MM.1S (cell line): ENCODE results near the gene MRPS9.
A peak's percentile ranks its signal among the peaks of the same experiment; 100 is the strongest.

Experiments
- DNase-seq: peaks from one replicate; pipeline ENCODE4 v3.0.0-alpha.2; 2015
- H2AFZ ChIP-seq: fragments of 300-600 bp; sonication (generic); 2 replicates; pipeline ENCODE4 v1.6.0; 2016; ENCODE audit warnings: antibody characterized with exemption, low read length
- H3F3A ChIP-seq: fragments of 300-600 bp; sonication (generic); 2 replicates; pipeline ENCODE4 v1.6.1; 2016; ENCODE audit warnings: mild to moderate bottlenecking, antibody characterized with exemption, low read length, moderate library complexity, mixed read lengths; ENCODE audit not compliant: insufficient read depth
- H3K27ac ChIP-seq: fragments of 300-600 bp; sonication (generic); 2 replicates; pipeline ENCODE4 v1.5.1; 2016; ENCODE audit warnings: mild to moderate bottlenecking, low read length
- H3K27me3 ChIP-seq: fragments of 300-600 bp; sonication (generic); replicated peaks from 2 replicates; pipeline ENCODE4 v1.6.0; 2016; ENCODE audit warnings: low read length; ENCODE audit not compliant: insufficient read depth
- H3K36me3 ChIP-seq: fragments of 300-600 bp; sonication (generic); replicated peaks from 2 replicates; pipeline ENCODE4 v1.6.1; 2016; ENCODE audit warnings: mild to moderate bottlenecking, low read length, mixed read lengths; ENCODE audit not compliant: insufficient read depth
- H3K4me1 ChIP-seq: fragments of 300-600 bp; sonication (generic); 2 replicates; pipeline ENCODE4 v1.6.1; 2016; ENCODE audit warnings: low read length, mixed read lengths
- H3K4me2 ChIP-seq: fragments of 300-600 bp; sonication (generic); 2 replicates; pipeline ENCODE4 v1.6.0; 2016; ENCODE audit warnings: low read depth, low read length
- H3K4me3 ChIP-seq: fragments of 300-600 bp; sonication (generic); 2 replicates; pipeline ENCODE4 v1.5.1; 2016; ENCODE audit warnings: low read length, mixed read lengths
- H3K79me2 ChIP-seq: fragments of 300-600 bp; sonication (generic); 2 replicates; pipeline ENCODE4 v1.6.1; 2016; ENCODE audit warnings: mixed run types, low read length, mixed read lengths
- H3K9ac ChIP-seq: fragments of 300-600 bp; sonication (generic); 2 replicates; pipeline ENCODE4 v1.6.1; 2016; ENCODE audit warnings: low read length, mixed read lengths
- H3K9me2 ChIP-seq: fragments of 300-600 bp; sonication (generic); replicated peaks from 2 replicates; pipeline ENCODE4 v1.6.1; 2016; ENCODE audit warnings: mild to moderate bottlenecking, low read length, mixed read lengths; ENCODE audit not compliant: insufficient read depth
- H3K9me3 ChIP-seq: fragments of 300-600 bp; sonication (generic); replicated peaks from 2 replicates; pipeline ENCODE4 v1.6.1; 2016; ENCODE audit warnings: mild to moderate bottlenecking, low read length, mixed read lengths; ENCODE audit not compliant: insufficient read depth
- H4K20me1 ChIP-seq: fragments of 300-600 bp; sonication (generic); 2 replicates; pipeline ENCODE4 v1.6.1; 2016; ENCODE audit warnings: mild to moderate bottlenecking, low read length, moderate library complexity, mixed read lengths; ENCODE audit not compliant: insufficient read depth
- EZH2 ChIP-seq: fragments of 300-600 bp; sonication (generic); optimal IDR thresholded peaks from 2 replicates; pipeline ENCODE3; 2017; ENCODE audit warnings: low read depth, mild to moderate bottlenecking, antibody characterized with exemption, low read length, mixed read lengths
- EZH2phosphoT487 ChIP-seq: fragments of 300-600 bp; sonication (generic); IDR thresholded peaks from 2 replicates; pipeline ENCODE4 v1.6.1; 2018; ENCODE audit warnings: antibody characterized with exemption, low read length
- TF ChIP-seq, protein P1 (sequence below): fragments of 300-600 bp; sonication (generic); IDR thresholded peaks from 2 replicates; pipeline ENCODE4 v1.5.1; 2016; ENCODE audit warnings: antibody characterized with exemption, low read length, mixed read lengths

The MRPS9 gene

DNA sequence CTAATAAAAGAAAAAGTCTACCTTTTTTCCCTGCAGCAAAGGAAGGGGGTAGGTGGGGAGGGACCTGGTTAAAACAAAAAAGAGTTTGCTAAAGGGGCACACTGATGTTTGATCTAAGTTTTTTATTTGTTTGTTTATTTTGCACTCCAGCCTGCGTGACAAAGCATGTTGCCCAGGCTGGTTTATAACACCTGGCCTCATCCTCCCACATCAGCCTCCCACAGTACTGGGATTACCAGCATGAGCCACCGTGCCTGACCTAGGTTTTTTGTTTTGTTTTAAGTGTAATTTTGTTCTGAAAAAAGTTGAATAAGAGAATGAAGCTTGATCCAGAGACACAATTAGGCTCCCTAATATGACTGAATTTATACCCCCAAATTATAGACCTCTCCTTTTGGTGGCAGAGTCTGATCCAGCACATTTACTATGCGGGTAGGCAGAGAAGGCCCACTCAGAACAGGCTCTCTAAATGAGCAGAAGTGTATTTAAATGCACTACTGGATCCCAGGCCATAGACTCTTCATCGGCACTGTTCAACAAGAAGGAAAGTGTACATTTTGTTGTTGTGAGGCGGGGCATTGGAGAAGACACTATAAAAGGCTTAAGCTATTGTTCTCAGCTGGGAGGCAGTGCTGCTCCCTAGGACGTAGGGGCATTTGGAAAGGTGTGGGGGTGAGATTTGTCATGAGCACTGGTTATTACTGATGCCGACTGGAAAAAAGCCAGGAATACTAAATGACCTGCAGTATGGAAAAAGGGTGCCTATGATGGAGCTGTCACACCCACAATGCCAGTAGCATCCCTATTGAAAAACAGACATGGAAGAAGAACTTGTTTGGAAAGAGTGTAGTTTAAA lies 32.4 kb downstream of the MRPS9 start:
- no peak for DNase-seq
- H3K27me3 ChIP-seq, result no peaks in the 10 kb centered on the region
- no peak overlapping the region for H3K4me3 ChIP-seq
- H3K79me2 ChIP-seq, result no peaks in the 10 kb centered on the region
- H3K36me3 ChIP-seq, result no peaks in the 10 kb centered on the region
- no peaks in the 10 kb centered on the region for H3K9me3 ChIP-seq
- no peaks in the 10 kb centered on the region for H3K9me2 ChIP-seq
- H4K20me1 ChIP-seq, result no peaks in the 10 kb centered on the region
- 0 out of 2 replicates have a peak, but pooled peaks cover 7% of the 10 kb centered on the region for H3K4me1 ChIP-seq
- no peak overlapping the region for H3K9ac ChIP-seq
- H3K4me2 ChIP-seq, result no peak overlapping the region
- no peak overlapping the region for H3K27ac ChIP-seq
- no peak for TF ChIP-seq EZH2phosphoT487
- TF ChIP-seq, protein P1, sequence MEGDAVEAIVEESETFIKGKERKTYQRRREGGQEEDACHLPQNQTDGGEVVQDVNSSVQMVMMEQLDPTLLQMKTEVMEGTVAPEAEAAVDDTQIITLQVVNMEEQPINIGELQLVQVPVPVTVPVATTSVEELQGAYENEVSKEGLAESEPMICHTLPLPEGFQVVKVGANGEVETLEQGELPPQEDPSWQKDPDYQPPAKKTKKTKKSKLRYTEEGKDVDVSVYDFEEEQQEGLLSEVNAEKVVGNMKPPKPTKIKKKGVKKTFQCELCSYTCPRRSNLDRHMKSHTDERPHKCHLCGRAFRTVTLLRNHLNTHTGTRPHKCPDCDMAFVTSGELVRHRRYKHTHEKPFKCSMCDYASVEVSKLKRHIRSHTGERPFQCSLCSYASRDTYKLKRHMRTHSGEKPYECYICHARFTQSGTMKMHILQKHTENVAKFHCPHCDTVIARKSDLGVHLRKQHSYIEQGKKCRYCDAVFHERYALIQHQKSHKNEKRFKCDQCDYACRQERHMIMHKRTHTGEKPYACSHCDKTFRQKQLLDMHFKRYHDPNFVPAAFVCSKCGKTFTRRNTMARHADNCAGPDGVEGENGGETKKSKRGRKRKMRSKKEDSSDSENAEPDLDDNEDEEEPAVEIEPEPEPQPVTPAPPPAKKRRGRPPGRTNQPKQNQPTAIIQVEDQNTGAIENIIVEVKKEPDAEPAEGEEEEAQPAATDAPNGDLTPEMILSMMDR, result no peak
- no peak for TF ChIP-seq EZH2
- no peak overlapping the region for H2AFZ ChIP-seq
- H3F3A ChIP-seq, result no peaks in the 10 kb centered on the region

DNA sequence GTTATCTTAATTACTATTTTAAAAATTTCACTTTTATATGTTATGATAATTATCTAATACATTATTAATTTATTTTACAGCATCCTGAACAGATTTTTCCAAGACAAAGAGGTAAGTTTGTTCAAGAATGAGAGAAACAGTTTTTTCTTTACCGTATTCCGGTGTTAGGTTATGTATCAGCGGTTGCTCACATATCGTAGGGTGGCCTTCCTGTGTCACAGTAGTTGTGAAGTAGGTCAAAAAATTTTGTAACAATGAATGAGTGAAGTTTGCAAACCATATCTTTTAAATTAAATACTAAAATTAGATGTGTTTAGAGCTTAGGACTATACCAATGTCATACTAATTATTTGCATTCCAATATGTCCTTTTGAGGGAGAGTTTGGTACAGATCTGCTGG lies 33.5 kb downstream of the MRPS9 start:
- no peak for DNase-seq
- Histone ChIP-seq H3K9me3 (no peaks in the 10 kb centered on the region), H3K27ac (no peak overlapping the region), H2AFZ (no peak overlapping the region), H3K4me3 (no peak overlapping the region), H3F3A (no peaks in the 10 kb centered on the region), H3K4me1 (0 out of 2 replicates have a peak, but pooled peaks cover 7% of the 10 kb centered on the region), H3K4me2 (no peak overlapping the region), H3K9me2 (no peaks in the 10 kb centered on the region), H3K36me3 (no peaks in the 10 kb centered on the region), H4K20me1 (no peaks in the 10 kb centered on the region), H3K9ac (no peak overlapping the region), H3K79me2 (no peaks in the 10 kb centered on the region), H3K27me3 (no peaks in the 10 kb centered on the region)
- TF ChIP-seq EZH2phosphoT487, result no peak
- no peak for TF ChIP-seq EZH2
- TF ChIP-seq, protein P1, result no peak

DNA sequence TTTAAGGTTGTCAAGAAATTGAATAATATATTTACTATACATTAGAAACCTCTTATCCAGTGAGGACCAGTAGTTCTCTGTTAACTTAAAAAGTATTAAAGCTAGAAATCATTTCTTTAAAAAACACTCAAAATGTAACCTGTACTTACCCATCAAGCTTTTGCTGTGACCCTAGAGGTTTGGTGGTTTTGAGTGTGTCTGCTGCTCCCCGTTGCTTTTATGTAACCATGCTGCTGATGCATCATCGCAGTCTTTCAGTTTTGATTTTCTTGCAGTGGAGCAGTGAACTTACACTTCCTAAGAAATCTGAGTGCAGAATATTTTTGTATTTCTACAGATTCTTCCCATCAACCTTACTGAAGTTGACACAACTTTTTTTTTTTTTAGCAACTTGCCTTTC lies 34.2 kb downstream of the MRPS9 start:
- H3K9me3 ChIP-seq, result no peaks in the 10 kb centered on the region
- no peaks in the 10 kb centered on the region for H3K79me2 ChIP-seq
- H3K4me1 ChIP-seq, result 0 out of 2 replicates have a peak, but pooled peaks cover 7% of the 10 kb centered on the region
- no peaks in the 10 kb centered on the region for H4K20me1 ChIP-seq
- H3K27ac ChIP-seq, result no peak overlapping the region
- H3K27me3 ChIP-seq, result no peaks in the 10 kb centered on the region
- H3F3A ChIP-seq, result no peaks in the 10 kb centered on the region
- H2AFZ ChIP-seq, result no peak overlapping the region
- TF ChIP-seq EZH2 (no peak), EZH2phosphoT487 (no peak)
- TF ChIP-seq, protein P1, result no peak
- no peak overlapping the region for H3K9ac ChIP-seq
- no peaks in the 10 kb centered on the region for H3K36me3 ChIP-seq
- DNase-seq, result peak; percentile 59
- H3K4me2 ChIP-seq, result no peak overlapping the region
- no peaks in the 10 kb centered on the region for H3K9me2 ChIP-seq
- no peak overlapping the region for H3K4me3 ChIP-seq
